Skeletal muscle tissue (tissue), 4 donors: ENCODE data around the gene MMP25. TPM values are rescaled to one million over a fixed set of nuclear protein-coding genes. Genes with fewer than 3 reads are reported as not detected.
"Not testable (repeated sequence)": the region's sequence is repeated elsewhere in the genome, so short reads cannot be mapped to it uniquely, and the experiment has no call there.

Source experiments
- H3K27ac ChIP-seq: one replicate; pipeline ENCODE4 v1.7.0; 2013; ENCODE audit warnings: mild to moderate bottlenecking, low read depth, low read length, inconsistent platforms
- H3K27me3 ChIP-seq, 3 donors: one replicate each; pipeline ENCODE4 v1.7.0; 2013; ENCODE audit warnings: low read length in 3 of 3; ENCODE audit not compliant: control insufficient read depth in 3 of 3, insufficient read depth in 3 of 3
- H3K36me3 ChIP-seq, 3 donors: one replicate each; pipeline ENCODE4 v1.7.0; 2013; ENCODE audit warnings: low read length in 3 of 3; ENCODE audit not compliant: control insufficient read depth in 3 of 3, insufficient read depth in 3 of 3
- H3K4me1 ChIP-seq, 3 donors: one replicate each; pipeline ENCODE4 v1.7.0; 2013; ENCODE audit warnings: low read length in 3 of 3, mild to moderate bottlenecking in 3 of 3; ENCODE audit not compliant: control insufficient read depth in 3 of 3, insufficient read depth in 3 of 3
- H3K4me3 ChIP-seq, 3 donors: one replicate each; pipeline ENCODE4 v1.7.0; 2013; ENCODE audit warnings: low read length in 3 of 3
- H3K9ac ChIP-seq, 3 donors: one replicate each; pipeline ENCODE4 v1.7.0; 2013; ENCODE audit warnings: low read length in 3 of 3, mild to moderate bottlenecking in 3 of 3, moderate library complexity in 2 of 3, low read depth in 1 of 3
- H3K9me3 ChIP-seq, 3 donors: one replicate each; pipeline ENCODE4 v1.7.0; 2013; ENCODE audit warnings: low read length in 3 of 3; ENCODE audit not compliant: control insufficient read depth in 3 of 3
- total RNA-seq: library from RNA; depleted of rRNA; stranded (reverse); fragments of >200 nt; gene quantifications from one replicate; pipeline ENCODE4 v1.2.3, GENCODE V29; 2014
- donor health status: Osteomylitis.

The MMP25 gene
- total RNA-seq, 1 donor from 2014 or later, result 0.52 TPM

- not testable (repeated sequence) for H3K9me3 ChIP-seq, H3K4me3 ChIP-seq, H3K27ac ChIP-seq, H3K4me1 ChIP-seq, H3K36me3 ChIP-seq, H3K9ac ChIP-seq
- H3K27me3 ChIP-seq, result peaks cover 24 to 30% (median 24%) of the 10 kb centered on the region in 3 donors
Observed at GRCh38 chr16:3052571-3053329, 6.4 kb downstream of the MMP25 start.

DNA sequence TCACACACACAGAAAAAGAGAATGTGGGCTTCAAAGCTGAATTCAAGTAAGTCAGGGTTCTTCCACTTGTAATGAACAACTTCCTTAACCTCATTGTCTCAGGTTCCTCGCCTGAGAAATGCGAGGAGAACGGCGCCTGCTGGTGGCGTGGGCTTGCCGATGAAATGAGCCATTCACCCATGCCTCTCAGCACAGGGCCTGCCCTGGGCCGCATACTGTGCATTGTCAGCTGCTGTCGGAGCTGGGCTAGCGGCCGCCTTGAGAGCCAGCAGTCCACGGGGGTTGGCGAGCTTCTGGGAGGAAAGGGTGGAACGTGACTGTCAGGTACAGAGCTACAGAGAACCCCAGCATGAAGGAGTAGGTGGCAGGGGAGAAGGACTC is 7.0 kb downstream of the MMP25 start:
- not testable (repeated sequence) for H3K27ac ChIP-seq, H3K36me3 ChIP-seq, H3K4me1 ChIP-seq, H3K4me3 ChIP-seq, H3K9me3 ChIP-seq, H3K9ac ChIP-seq
- H3K27me3 ChIP-seq, result peaks cover 18 to 24% (median 19%) of the 10 kb centered on the region in 3 donors

GRCh38 chr16:3054965-3055733 is 8.8 kb downstream of the MMP25 start:
- peaks cover 0 to 5% (median 4%) of the 10 kb centered on the region in 3 donors for H3K36me3 ChIP-seq
- no peak overlapping the region for H3K9ac ChIP-seq
- H3K4me3 ChIP-seq, result no peak overlapping the region
- H3K9me3 ChIP-seq, result no peaks in the 10 kb centered on the region
- H3K27me3 ChIP-seq, result peaks cover 2 to 7% (median 3%) of the 10 kb centered on the region in 3 donors
- peaks cover 8 to 19% (median 14%) of the 10 kb centered on the region in 3 donors for H3K4me1 ChIP-seq
- no peak overlapping the region for H3K27ac ChIP-seq

GRCh38 chr16:3055734-3056115 is 9.4 kb downstream of the MMP25 start:
- not testable (repeated sequence) for H3K9me3 ChIP-seq, H3K36me3 ChIP-seq, H3K27ac ChIP-seq, H3K9ac ChIP-seq, H3K27me3 ChIP-seq, H3K4me3 ChIP-seq
- peaks cover 14 to 24% (median 19%) of the 10 kb centered on the region in 3 donors for H3K4me1 ChIP-seq

DNA sequence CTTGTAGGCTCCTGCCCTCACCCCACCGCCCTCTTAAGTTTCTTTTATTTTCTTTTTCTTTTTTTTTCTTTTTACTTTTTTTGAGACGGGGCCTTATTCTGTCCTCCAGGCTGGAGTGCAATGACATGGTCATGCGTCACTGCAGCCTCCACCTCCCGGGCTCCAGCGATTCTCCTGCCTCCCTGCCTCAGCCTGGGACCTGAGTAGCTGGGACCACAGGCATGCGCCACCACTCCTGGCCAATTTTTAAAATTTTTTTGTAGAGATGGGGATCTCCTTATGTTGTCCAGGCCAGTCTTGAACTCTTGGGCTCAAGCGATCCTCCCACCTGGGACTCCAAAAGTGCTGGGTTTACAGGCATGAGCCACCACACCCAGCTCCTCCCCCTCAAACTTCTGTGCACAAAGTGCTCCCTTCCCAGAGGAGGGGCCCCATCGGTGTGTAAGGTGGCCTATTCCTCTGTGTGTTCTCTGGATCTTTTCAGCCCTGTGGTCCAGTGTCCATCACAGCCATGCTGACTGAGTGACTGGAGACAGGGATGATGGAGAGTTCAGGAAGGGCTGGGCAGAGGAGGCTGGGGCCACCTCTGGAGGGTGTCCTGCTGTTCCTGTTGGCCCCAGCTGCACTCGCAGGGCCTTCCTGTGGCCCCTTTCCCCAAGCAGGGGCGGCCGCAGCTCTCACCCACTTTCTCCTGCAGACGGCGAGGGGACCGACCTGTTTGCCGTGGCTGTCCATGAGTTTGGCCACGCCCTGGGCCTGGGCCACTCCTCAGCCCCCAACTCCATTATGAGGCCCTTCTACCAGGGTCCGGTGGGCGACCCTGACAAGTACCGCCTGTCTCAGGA is 10.2 kb downstream of the MMP25 start:
- Histone ChIP-seq H3K27ac (no peak overlapping the region), H3K36me3 (peaks cover 0 to 5% (median 4%) of the 10 kb centered on the region in 3 donors), H3K9ac (no peak overlapping the region), H3K27me3 (peaks cover 0 to under 1% (median 0%) of the 10 kb centered on the region in 3 donors), H3K9me3 (no peaks in the 10 kb centered on the region), H3K4me1 (peaks cover 18 to 31% (median 25%) of the 10 kb centered on the region in 3 donors), H3K4me3 (no peak overlapping the region)

DNA sequence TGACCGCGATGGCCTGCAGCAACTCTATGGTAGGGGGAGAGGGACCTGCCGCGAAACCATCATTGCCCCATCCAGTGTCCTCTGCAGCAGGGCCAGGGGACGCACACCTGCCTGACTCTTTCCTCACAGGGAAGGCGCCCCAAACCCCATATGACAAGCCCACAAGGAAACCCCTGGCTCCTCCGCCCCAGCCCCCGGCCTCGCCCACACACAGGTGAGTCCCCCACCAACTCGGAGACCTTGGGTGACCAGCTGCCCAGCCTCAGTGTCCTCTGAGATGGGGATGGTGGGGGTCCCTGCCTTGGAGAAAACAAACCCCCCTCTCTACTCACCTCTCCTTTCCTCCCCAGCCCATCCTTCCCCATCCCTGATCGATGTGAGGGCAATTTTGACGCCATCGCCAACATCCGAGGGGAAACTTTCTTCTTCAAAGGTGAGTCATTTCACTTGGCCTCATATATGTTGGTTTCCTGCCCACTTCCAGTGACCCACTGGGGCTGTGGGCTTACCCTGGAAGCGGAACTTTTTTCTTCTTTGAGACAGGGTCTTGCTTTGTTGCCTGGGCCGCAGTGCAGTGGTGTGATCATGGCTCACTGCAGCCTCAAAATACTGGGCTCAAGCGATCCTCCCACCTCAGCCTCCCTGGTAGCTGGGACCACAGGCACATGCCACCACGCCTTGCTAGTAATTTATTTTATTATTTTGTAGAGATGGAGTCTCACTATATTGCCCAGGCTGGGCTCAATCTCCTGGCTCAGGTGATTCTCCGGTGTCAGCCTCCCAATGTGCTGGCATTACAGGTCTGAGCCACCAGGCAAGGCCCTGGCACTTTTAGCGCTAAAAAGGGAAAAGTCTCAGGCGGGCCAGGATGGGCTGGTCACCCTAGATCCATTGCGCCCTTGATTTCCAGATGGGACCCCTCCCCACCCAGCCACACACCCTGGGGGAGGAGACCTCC is 11.1 kb downstream of the MMP25 start:
- H3K9me3 ChIP-seq, result no peaks in the 10 kb centered on the region
- H3K4me1 ChIP-seq, result peaks cover 23 to 35% (median 27%) of the 10 kb centered on the region in 3 donors
- H3K9ac ChIP-seq, result peak overlapping the region in 2 of 3 donors; percentile 8 to 90
- no peak overlapping the region for H3K27ac ChIP-seq
- H3K36me3 ChIP-seq, result peaks cover 0 to 5% (median 4%) of the 10 kb centered on the region in 3 donors
- no peaks in the 10 kb centered on the region for H3K27me3 ChIP-seq
- no peak overlapping the region for H3K4me3 ChIP-seq

DNA sequence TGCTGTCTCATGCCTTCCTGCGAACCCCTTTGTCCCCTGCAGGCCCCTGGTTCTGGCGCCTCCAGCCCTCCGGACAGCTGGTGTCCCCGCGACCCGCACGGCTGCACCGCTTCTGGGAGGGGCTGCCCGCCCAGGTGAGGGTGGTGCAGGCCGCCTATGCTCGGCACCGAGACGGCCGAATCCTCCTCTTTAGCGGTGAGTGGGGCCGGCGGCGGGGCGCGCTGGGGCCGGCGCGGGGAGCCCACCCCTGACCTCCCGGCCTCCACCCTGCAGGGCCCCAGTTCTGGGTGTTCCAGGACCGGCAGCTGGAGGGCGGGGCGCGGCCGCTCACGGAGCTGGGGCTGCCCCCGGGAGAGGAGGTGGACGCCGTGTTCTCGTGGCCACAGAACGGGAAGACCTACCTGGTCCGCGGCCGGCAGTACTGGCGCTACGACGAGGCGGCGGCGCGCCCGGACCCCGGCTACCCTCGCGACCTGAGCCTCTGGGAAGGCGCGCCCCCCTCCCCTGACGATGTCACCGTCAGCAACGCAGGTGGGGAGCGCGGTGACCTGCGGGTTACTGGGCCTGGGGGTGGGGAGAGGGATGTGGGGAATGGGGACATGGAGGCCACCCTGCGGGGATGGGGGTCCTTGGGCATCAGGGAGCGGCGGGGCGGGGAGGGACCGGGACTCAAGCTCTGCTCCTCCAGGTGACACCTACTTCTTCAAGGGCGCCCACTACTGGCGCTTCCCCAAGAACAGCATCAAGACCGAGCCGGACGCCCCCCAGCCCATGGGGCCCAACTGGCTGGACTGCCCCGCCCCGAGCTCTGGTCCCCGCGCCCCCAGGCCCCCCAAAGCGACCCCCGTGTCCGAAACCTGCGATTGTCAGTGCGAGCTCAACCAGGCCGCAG is 12.0 kb downstream of the MMP25 start:
- no peaks in the 10 kb centered on the region for H3K9me3 ChIP-seq
- H3K4me3 ChIP-seq, result peak overlapping the region; percentile 77 to 91 (median 81)
- H3K9ac ChIP-seq, result peak overlapping the region; percentile 76 to 90 (median 77)
- H3K36me3 ChIP-seq, result peaks cover 0 to 5% (median 4%) of the 10 kb centered on the region in 3 donors
- H3K27me3 ChIP-seq, result no peaks in the 10 kb centered on the region
- no peak overlapping the region for H3K27ac ChIP-seq
- H3K4me1 ChIP-seq, result peaks cover 23 to 35% (median 27%) of the 10 kb centered on the region in 3 donors

GRCh38 chr16:3059041-3059722 is 12.8 kb downstream of the MMP25 start:
- peaks cover 0 to 4% (median 3%) of the 10 kb centered on the region in 3 donors for H3K36me3 ChIP-seq
- no peaks in the 10 kb centered on the region for H3K9me3 ChIP-seq
- peaks cover 23 to 35% (median 27%) of the 10 kb centered on the region in 3 donors for H3K4me1 ChIP-seq

More at GRCh38 chr16:3059041-3059722, 12.8 kb downstream of the MMP25 start:
- no peaks in the 10 kb centered on the region for H3K27me3 ChIP-seq
- H3K4me3 ChIP-seq, result peak overlapping the region; percentile 77 to 91 (median 81)
- H3K27ac ChIP-seq, result peak overlapping the region; percentile 80
- H3K9ac ChIP-seq, result peak overlapping the region; percentile 77 to 90 (median 77)
